Measurements from ENCODE around the gene MRPS11. TPM values are rescaled to one million over a fixed set of nuclear protein-coding genes. Genes with fewer than 3 reads are reported as not detected.

Gene MRPS11
- total and polyA plus RNA-seq, 2 of the 8 experiments (the other 6 are each of a cell fraction or from before 2014, with no cell fraction given) = 41.4 to 59.2 TPM

DNA sequence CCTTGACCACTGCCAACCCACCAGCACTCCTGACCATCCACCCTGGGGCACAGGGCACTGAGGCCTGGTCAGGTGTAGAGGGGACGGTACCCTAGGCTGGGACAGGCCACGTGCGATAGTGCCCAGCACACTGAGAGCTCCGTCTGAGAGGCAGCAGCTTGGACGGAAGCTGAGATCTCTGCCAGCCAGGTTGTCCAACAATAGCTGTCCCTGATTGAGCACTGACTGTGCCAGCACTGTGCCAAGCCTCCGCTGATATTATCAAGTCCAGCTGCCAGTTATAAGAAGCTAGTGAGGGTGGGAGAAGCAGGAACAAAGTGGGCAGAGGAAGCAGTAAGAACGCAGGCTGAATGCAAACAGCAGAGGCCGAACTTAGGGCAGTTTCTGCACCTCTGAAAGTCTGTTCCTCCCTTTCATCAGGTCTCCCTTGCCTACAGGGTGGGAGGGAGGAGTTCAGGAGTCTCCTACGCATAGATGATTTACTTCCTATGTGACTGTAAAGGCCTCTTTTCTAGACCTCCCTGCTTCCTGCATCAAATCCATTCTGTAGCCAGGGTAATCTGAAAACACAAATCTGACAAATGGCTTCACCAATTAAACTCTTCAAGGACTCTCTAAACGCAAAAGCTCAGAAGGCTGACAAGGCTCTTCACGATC, 29.7 kb downstream of the MRPS11 start:
- CTCF ChIA-PET (ENCODE audit: partially characterized antibody) = interaction anchor here (0.7 to 2.2 kb wide), 7 partner anchors 8 to 338 kb away, joined by 3 to 14 read pairs (median 4); no protein-coding TSS in a partner anchor
- Histone ChIP-seq H4K8ac (ENCODE audit: extremely low read depth, insufficient read depth, low read length) (0 out of 2 replicates have a peak overlapping the region, but pooled peaks have one; percentile 18), H3K23ac (ENCODE audit: insufficient read length) (no peak overlapping the region), H2BK20ac (ENCODE audit: low read length) (no peak overlapping the region), H3K36me3 (ENCODE audit: control insufficient read depth in 2 of 4, insufficient read depth in 4 of 4, low read length in 3 of 4) (no peaks in the 10 kb centered on the region), H2BK15ac (ENCODE audit: low read length) (no peak overlapping the region), H3K4me2 (ENCODE audit: insufficient read depth in 1 of 2, low read depth in 2 of 2, low read length in 2 of 2) (no peak overlapping the region), H2BK12ac (ENCODE audit: low read depth, low read length) (no peak overlapping the region), H3K79me2 (ENCODE audit: control insufficient read depth in 1 of 2, insufficient read depth in 2 of 2, low read length in 2 of 2) (no peaks in the 10 kb centered on the region), H3K23me2 (ENCODE audit: low read depth, low read length) (no peaks in the 10 kb centered on the region), H2AK5ac (ENCODE audit: low read depth, low read length) (no peak overlapping the region), H3K4me1 (replicated peaks in 1 of 4; ENCODE audit: control insufficient read depth in 3 of 4, insufficient read depth in 4 of 4, low read length in 3 of 4) (no peaks in the 10 kb centered on the region), H3K4me3 (ENCODE audit: extremely low read depth in 1 of 4, insufficient read depth in 2 of 4, low read depth in 3 of 4, low read length in 4 of 4) (no peak overlapping the region), H3K56ac (replicated peaks; ENCODE audit: insufficient read length, low read depth, low read length) (no peak overlapping the region), H3K4ac (replicated peaks; ENCODE audit: insufficient read length, low read depth, low read length) (no peak overlapping the region), H4K5ac (ENCODE audit: insufficient read length, low read depth, low read length) (no peak overlapping the region), H3K9me3 (ENCODE audit: insufficient read depth in 2 of 2, low read depth in 1 of 2, low read length in 1 of 2) (no peaks in the 10 kb centered on the region), H2BK5ac (ENCODE audit: low read depth, low read length) (no peak overlapping the region), H2AFZ (ENCODE audit: low read length) (no peak overlapping the region), H3K79me1 (ENCODE audit: low read depth, low read length) (no peaks in the 10 kb centered on the region), H4K20me1 (replicated peaks in 1 of 2; ENCODE audit: control insufficient read depth in 1 of 2, insufficient read depth in 2 of 2, low read length in 2 of 2) (no peaks in the 10 kb centered on the region), H3K27ac (ENCODE audit: low read depth, low read length) (no peak overlapping the region), H4K91ac (replicated peaks; ENCODE audit: insufficient read length, low read length) (no peak overlapping the region), H3K14ac (ENCODE audit: insufficient read length) (no peak overlapping the region), H3K9ac (replicated peaks in 1 of 4; ENCODE audit: extremely low read depth in 1 of 4, low read depth in 3 of 4, low read length in 3 of 4) (no peak overlapping the region), H2BK120ac (replicated peaks; ENCODE audit: low read depth, low read length) (no peak overlapping the region), H3K18ac (ENCODE audit: extremely low read depth, low read length) (no peak overlapping the region), H3K27me3 (replicated peaks in 1 of 4; ENCODE audit: control insufficient read depth in 3 of 4, extremely low read depth in 1 of 4, insufficient read depth in 3 of 4, low read length in 3 of 4) (no peaks in the 10 kb centered on the region)
- 88% methylated on average over 10 of the region's 11 CpGs; no CpG with 5 or more reads in 1 of the 2 experiments for WGBS, 2 experiments (ENCODE audit: extremely low coverage in 1 of 2, insufficient coverage in 1 of 2, insufficient read length in 1 of 2, insufficient replicate concordance in 2 of 2, low coverage in 1 of 2, low lambda C conversion rate in 2 of 2, missing lambda C conversion rate in 1 of 2)
- no peak for DNase-seq (ENCODE audit: low read depth in 1 of 2, low spot score in 2 of 2)
- TF ChIP-seq CBX8 (IDR thresholded peaks at IDR 0.05; ENCODE audit: borderline replicate concordance, low read depth, low read length) (no peak), HDAC2 (IDR thresholded peaks at IDR 0.05; ENCODE audit: borderline replicate concordance in 1 of 2, low read depth in 2 of 2, low read length in 2 of 2) (no peak), CTBP2 (IDR thresholded peaks at IDR 0.05; ENCODE audit: borderline replicate concordance, insufficient read depth, insufficient read length, low read length) (no peak), SP4 (IDR thresholded peaks at IDR 0.05; ENCODE audit: low read length) (no peak), MAFK (IDR thresholded peaks at IDR 0.05; ENCODE audit: low read depth, low read length) (no peak)
- TF ChIP-seq, protein P1, sequence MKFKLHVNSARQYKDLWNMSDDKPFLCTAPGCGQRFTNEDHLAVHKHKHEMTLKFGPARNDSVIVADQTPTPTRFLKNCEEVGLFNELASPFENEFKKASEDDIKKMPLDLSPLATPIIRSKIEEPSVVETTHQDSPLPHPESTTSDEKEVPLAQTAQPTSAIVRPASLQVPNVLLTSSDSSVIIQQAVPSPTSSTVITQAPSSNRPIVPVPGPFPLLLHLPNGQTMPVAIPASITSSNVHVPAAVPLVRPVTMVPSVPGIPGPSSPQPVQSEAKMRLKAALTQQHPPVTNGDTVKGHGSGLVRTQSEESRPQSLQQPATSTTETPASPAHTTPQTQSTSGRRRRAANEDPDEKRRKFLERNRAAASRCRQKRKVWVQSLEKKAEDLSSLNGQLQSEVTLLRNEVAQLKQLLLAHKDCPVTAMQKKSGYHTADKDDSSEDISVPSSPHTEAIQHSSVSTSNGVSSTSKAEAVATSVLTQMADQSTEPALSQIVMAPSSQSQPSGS (IDR thresholded peaks at IDR 0.05; ENCODE audit: low read length) = no peak
- TF ChIP-seq, protein P2, sequence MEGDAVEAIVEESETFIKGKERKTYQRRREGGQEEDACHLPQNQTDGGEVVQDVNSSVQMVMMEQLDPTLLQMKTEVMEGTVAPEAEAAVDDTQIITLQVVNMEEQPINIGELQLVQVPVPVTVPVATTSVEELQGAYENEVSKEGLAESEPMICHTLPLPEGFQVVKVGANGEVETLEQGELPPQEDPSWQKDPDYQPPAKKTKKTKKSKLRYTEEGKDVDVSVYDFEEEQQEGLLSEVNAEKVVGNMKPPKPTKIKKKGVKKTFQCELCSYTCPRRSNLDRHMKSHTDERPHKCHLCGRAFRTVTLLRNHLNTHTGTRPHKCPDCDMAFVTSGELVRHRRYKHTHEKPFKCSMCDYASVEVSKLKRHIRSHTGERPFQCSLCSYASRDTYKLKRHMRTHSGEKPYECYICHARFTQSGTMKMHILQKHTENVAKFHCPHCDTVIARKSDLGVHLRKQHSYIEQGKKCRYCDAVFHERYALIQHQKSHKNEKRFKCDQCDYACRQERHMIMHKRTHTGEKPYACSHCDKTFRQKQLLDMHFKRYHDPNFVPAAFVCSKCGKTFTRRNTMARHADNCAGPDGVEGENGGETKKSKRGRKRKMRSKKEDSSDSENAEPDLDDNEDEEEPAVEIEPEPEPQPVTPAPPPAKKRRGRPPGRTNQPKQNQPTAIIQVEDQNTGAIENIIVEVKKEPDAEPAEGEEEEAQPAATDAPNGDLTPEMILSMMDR (IDR thresholded peaks at IDR 0.05; ENCODE audit: control extremely low read depth in 1 of 3, insufficient read depth in 1 of 3, low read depth in 1 of 3, low read length in 3 of 3) = no peak
- POLR2A ChIA-PET (ENCODE audit: partially characterized antibody) = interaction anchor here (0.8 kb wide), 1 partner anchor 22 kb away, joined by 3 read pairs; no protein-coding TSS in a partner anchor
- FAIRE-seq = no peak

All from H1 (cell line).